Hepatocyte (in vitro differentiated cells): ENCODE measurements around the gene RRP12.

Experiments
- CTCF ChIP-seq: fragments of 200-600 bp; sonication (generic); IDR thresholded peaks from 2 replicates; pipeline ENCODE4 v1.5.1; 2016; ENCODE audit warnings: antibody characterized with exemption, mild to moderate bottlenecking; ENCODE audit not compliant: poor library complexity
- EZH2 ChIP-seq: fragments of 200-600 bp; sonication (generic); IDR thresholded peaks from 2 replicates; pipeline ENCODE4 v1.6.1; 2016; ENCODE audit warnings: antibody characterized with exemption, mild to moderate bottlenecking, borderline replicate concordance
- EZH2phosphoT487 ChIP-seq: fragments of 200-600 bp; sonication (generic); IDR thresholded peaks from one replicate; pipeline ENCODE4 v1.6.1; 2018; ENCODE audit warnings: antibody characterized with exemption, mild to moderate bottlenecking, low read depth, moderate library complexity; ENCODE audit not compliant: unreplicated experiment, severe bottlenecking

GRCh38 chr10:97356918-97357317, 44.2 kb downstream of the RRP12 start:
- TF ChIP-seq CTCF: no peak
- no peak for TF ChIP-seq EZH2
- TF ChIP-seq EZH2phosphoT487: no peak
